ENCODE measurements around the gene ROR1.

DNA sequence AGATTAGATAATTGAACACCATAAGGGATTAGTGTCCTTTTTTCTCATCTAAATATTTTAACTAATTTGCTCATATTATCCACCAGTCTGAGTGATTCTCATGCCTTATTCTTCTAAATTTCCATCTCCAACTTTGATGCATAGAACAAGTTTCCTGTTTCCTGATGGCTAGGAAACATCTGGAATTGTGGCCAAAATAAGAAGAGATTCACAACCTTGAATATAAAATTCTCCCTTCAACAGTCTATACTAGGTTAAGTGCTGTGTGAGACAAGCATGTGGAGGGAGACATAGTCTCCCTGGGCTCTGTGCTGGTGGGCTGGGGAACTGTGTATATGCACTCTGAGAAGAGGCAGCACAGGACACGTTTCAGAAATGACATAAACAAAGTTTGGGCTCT is 21.6 kb upstream of the ROR1 start:
- TF ChIP-seq ZNF232 (CRISPR knock-in tag; IDR thresholded peaks at IDR 0.05) (no peak), NR2C2 (CRISPR knock-in tag; IDR thresholded peaks at IDR 0.05) (no peak), NR2C2 (tag; IDR thresholded peaks at IDR 0.05) (no peak), MAZ (CRISPR knock-in tag; conservative IDR thresholded peaks at IDR 0.05 in 1 of 2, IDR thresholded peaks at IDR 0.05 in 1 of 2) (no peak), CREM (IDR thresholded peaks at IDR 0.05; ENCODE audit: low read depth) (no peak), POLR2AphosphoS2 (IDR thresholded peaks at IDR 0.05; ENCODE audit: low read length) (no peak), MIER1 (IDR thresholded peaks at IDR 0.05; ENCODE audit: low read depth) (no peak), POLR2A (conservative IDR thresholded peaks at IDR 0.05) (no peak), SMAD3 (CRISPR knock-in tag; conservative IDR thresholded peaks at IDR 0.05) (no peak), POLR2AphosphoS5 (IDR thresholded peaks at IDR 0.05; ENCODE audit: control insufficient read depth, insufficient read depth, low read depth, low read length) (no peak), ZNF175 (CRISPR knock-in tag; IDR thresholded peaks at IDR 0.05; ENCODE audit: low read depth) (no peak), ZNF584 (CRISPR knock-in tag; IDR thresholded peaks at IDR 0.05; ENCODE audit: low read depth) (no peak), ZNF586 (CRISPR knock-in tag; conservative IDR thresholded peaks at IDR 0.05) (no peak), BRD9 (IDR thresholded peaks at IDR 0.05; ENCODE audit: low read depth, partially characterized antibody) (no peak)
- TF ChIP-seq, protein P1, sequence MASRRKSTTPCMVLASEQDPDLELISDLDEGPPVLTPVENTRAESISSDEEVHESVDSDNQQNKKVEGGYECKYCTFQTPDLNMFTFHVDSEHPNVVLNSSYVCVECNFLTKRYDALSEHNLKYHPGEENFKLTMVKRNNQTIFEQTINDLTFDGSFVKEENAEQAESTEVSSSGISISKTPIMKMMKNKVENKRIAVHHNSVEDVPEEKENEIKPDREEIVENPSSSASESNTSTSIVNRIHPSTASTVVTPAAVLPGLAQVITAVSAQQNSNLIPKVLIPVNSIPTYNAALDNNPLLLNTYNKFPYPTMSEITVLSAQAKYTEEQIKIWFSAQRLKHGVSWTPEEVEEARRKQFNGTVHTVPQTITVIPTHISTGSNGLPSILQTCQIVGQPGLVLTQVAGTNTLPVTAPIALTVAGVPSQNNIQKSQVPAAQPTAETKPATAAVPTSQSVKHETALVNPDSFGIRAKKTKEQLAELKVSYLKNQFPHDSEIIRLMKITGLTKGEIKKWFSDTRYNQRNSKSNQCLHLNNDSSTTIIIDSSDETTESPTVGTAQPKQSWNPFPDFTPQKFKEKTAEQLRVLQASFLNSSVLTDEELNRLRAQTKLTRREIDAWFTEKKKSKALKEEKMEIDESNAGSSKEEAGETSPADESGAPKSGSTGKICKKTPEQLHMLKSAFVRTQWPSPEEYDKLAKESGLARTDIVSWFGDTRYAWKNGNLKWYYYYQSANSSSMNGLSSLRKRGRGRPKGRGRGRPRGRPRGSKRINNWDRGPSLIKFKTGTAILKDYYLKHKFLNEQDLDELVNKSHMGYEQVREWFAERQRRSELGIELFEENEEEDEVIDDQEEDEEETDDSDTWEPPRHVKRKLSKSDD (conservative IDR thresholded peaks at IDR 0.05; ENCODE audit: low read length), result no peak
